ENCODE measurements around the gene ROS1.

The ROS1 gene

DNA sequence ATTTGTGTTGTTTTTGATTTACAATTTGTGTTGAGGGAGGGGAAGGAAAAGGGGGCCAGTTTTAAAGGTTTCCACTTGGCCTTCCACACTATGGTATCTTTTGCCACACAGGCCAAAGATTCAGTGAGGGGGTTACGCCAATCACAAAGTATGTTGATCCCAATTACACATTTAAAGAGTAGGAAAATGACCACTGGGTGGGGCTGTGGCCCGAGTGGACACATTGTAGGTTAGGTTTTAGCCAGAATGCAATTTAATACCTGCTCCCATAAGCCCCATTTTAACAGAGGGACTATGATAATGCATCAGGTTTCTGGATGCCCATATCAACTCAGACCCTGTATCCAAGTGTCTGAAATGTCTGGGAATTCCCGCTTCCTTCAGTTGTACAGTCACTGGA lies 144.8 kb downstream of the ROS1 start:
- TF ChIP-seq GATA3 (IDR thresholded peaks at IDR 0.05; ENCODE audit: low read depth, low read length) = no peak
- no peak for TF ChIP-seq GATA2 (IDR thresholded peaks at IDR 0.05; ENCODE audit: low read depth, low read length)

DNA sequence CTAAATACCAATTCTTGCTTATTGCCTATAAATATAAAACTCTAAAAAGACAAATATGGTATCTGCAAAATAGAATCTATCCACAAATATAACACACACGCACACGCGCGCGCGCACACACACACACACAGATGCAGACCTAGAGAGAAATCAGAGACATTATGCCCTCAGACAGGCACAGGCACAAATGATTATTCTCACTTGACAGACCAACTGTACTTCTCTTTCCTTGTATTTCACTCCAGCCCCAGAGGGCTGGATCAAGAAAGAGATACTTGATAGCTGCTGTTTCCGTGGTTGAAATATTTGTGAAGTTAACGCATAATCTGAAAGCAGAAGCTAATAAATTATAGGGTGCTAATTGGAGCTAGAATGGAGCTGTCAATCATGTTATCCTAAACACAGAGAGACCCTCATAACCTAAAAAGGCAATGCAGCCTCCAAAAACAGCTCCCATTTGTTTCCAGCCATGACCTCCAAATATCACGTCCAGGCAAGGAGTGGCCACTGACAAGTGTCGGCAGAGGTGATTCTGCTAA lies 148.9 kb downstream of the ROS1 start:
- TF ChIP-seq GATA2 (IDR thresholded peaks at IDR 0.05; ENCODE audit: low read depth, low read length) (no peak), GATA3 (IDR thresholded peaks at IDR 0.05; ENCODE audit: low read depth, low read length) (no peak)

DNA sequence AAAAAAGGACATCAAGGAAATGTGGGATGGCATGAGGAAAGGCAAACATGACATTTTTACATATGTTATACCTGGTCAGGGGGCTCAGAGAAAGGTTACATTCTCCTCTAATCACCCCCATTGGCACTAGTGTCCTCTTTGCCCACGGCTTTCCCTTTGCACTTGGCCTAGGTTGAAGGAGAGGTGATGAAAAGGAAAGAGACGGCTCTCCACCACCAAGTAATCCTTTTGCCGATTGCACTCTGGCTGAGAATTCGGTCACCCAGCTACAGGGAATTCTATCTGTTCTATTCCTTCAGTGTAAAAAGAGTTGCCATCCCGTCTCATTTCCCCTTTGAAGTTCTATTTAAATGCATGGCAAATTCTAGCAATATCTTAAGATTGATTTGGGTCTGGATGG lies 150.0 kb downstream of the ROS1 start:
- TF ChIP-seq GATA3 (IDR thresholded peaks at IDR 0.05; ENCODE audit: low read depth, low read length) = no peak
- TF ChIP-seq GATA2 (IDR thresholded peaks at IDR 0.05; ENCODE audit: low read depth, low read length) = no peak

DNA sequence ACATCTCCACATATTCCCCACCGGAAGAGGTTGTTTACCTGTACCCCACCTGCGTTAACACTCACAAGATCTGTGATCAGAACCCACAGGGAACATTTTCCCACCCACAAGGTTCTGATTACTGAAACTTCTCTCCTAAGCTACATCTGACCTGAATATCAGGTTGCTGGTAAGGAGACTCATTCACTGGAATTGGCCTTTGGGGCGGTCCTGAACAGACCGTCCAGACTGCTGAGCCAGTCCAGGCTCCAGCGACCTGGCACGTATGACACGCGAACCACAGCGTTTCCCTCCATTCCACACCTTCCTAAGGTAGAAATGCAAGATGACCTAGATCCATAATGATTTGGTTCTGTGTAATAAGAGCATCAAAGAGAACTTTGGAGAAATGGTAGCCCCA lies 150.5 kb downstream of the ROS1 start:
- TF ChIP-seq GATA2 (IDR thresholded peaks at IDR 0.05; ENCODE audit: low read depth, low read length) = no peak
- no peak for TF ChIP-seq GATA3 (IDR thresholded peaks at IDR 0.05; ENCODE audit: low read depth, low read length)

DNA sequence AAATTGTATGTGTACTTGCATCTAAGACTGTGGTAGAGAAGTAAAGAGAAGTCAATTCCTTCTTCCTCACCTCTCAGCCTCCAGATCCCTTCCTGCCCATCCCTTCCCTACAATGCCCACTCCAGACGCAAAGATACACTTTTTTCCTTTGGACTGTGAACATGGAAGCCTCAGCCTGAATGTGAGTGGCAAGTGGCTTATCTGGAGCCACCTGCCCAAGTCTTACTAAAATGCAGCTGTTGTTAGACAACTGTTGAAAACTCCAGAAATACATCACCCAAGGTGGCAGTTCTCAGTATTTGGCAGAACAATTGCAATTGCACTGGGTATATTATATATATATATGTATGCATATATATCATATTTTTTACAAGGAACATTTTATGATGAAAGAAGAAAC lies 152.9 kb downstream of the ROS1 start:
- TF ChIP-seq GATA3 (IDR thresholded peaks at IDR 0.05; ENCODE audit: low read depth, low read length) (no peak), GATA2 (IDR thresholded peaks at IDR 0.05; ENCODE audit: low read depth, low read length) (no peak)

DNA sequence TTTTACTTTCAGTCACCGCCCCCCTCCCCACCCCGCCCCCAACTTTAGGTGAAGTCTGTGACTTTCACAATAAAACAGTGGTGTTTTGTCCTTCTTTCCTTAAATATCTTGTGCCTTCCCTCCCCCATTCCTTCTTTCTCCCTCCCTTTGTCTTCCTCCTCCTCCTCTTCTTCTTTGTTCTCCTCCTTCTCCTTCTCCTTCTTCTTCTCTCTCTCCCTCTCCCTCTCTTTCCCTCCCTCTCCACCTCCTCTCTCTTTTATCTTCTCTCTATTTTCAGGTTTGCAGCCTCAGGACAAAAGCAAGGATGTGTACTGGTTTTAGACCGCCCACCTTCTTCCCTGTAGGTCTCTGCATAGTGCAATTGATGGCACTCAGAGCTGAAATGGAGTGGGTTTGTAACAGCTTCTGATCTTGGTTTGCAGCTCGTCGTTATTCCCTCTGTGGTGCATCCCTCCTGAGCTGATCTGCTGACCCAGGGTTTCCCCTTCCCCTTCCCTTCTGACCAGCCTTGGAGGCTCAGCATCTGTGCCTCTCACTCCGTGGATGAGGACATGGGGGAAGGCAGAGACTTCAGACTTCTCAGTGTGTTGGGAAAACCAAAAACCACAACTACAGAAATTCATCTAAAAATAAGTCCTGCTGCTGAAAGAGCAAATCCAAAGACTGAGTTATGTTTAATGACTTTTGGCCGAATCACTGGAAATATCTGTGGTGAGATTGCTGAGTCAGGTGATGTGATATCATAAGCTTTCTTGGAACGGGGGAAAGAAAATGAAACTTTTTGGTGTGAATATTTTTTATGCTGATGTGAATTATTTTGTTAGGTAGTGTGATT lies 153.5 kb downstream of the ROS1 start:
- TF ChIP-seq GATA2 (IDR thresholded peaks at IDR 0.05; ENCODE audit: low read depth, low read length) = no peak
- no peak for TF ChIP-seq GATA3 (IDR thresholded peaks at IDR 0.05; ENCODE audit: low read depth, low read length)

DNA sequence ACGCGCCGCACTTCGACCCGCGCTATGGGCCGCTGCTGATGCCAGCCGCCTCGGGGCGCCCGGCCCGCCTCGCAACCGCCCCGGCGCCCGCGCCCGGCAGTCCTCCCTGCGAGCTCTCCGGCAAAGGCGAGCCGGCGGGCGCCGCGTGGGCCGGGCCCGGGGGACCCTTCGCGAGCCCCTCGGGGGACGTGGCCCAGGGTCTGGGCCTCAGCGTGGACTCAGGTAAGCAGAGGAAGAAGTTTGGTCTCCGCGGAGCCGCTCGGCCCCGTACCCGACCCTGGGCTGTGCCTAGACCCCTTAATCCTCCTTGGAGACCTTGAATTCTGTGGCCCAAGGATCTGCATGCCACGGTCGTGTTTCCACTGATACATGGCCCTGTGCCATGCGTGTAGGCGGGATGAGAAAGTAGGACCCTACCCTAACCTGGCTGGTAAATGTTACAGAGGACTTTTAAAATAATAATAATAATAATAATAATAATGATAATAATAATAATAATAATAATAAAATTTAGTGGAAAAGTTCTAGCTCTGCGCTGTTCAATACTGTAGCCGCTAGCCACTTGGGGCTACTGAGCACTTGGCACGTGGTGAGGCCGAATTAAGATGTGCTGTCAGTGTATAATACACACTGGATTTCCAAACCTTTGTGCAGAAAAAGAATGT lies 154.8 kb downstream of the ROS1 start:
- no peak for TF ChIP-seq GATA2 (IDR thresholded peaks at IDR 0.05; ENCODE audit: low read depth, low read length)
- TF ChIP-seq GATA3 (IDR thresholded peaks at IDR 0.05; ENCODE audit: low read depth, low read length) = no peak

DNA sequence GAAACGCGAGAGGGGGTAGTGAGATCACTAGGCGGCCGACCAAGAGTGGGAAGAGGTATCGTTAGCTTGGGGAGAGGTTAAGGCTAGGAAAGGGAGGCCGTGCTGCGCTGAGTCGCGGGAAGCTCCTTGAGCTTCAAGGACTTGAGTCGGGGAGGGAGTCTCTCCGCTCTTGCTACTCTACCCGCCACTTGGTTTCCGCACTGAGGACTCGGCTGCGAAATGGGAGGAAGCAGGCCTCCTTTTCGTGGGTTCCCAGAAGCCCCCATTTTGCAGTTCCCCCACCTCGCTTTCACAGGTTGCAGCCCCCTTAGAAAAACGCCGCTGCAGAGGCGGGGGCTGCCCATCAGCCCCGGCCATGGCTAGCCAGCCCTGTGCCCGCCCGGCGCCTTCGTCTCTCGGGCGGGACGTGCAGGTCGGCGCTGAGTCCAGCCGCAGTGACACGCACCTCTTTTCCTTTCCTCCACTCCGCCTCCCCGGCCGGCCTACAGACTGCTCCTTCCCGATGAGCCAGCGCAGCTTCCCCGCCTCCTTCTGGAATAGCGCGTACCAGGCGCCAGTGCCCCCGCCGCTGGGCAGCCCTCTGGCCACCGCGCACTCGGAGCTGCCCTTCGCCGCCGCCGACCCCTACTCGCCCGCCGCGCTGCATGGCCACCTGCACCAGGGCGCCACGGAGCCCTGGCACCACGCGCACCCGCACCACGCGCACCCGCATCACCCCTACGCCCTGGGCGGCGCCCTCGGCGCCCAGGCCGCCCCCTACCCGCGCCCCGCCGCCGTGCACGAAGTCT lies 155.5 kb downstream of the ROS1 start:
- TF ChIP-seq GATA2 (IDR thresholded peaks at IDR 0.05; ENCODE audit: low read depth, low read length) = no peak
- TF ChIP-seq GATA3 (IDR thresholded peaks at IDR 0.05; ENCODE audit: low read depth, low read length) = no peak

DNA sequence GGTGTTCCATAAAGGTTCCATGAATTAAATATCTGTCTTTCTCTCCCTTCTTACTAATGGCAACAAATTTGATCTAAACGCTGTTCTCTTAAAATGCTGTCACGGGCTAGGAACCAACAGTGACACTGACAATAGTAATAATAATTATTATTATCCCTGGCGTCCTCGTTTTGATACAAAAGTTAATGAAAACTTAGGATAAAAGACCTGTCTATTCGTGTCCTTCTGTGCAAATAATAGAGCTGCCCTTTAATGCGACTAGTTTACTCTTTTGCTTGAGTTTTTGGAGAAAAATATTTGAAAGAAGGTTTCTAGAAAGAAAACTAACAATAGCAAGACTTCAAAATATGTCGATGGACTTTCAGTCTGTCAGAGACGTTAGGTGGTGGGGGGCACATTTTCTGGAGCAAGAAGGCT lies 156.1 kb downstream of the ROS1 start:
- TF ChIP-seq GATA3 (IDR thresholded peaks at IDR 0.05; ENCODE audit: low read depth, low read length) (no peak), GATA2 (IDR thresholded peaks at IDR 0.05; ENCODE audit: low read depth, low read length) (no peak)

DNA sequence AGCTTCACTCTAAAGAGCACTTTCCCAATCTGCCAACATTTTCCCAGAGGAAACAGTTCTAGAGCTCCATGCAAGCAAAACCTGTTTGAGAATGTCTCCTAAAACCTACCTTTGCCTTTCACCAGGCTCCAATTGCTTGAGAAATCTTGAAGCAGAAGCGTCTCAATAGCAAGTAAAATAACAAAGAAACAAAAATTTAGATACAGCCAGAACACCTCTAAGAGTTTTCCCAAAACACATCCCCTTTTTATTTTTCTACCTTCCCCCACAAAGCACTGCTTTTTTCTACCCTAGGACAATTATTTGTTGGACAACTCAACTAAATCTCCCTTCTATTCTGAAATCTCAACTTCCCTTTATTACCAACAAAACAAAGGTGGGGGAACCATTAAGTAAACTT lies 156.8 kb downstream of the ROS1 start:
- TF ChIP-seq GATA2 (IDR thresholded peaks at IDR 0.05; ENCODE audit: low read depth, low read length) (no peak), GATA3 (IDR thresholded peaks at IDR 0.05; ENCODE audit: low read depth, low read length) (no peak)

DNA sequence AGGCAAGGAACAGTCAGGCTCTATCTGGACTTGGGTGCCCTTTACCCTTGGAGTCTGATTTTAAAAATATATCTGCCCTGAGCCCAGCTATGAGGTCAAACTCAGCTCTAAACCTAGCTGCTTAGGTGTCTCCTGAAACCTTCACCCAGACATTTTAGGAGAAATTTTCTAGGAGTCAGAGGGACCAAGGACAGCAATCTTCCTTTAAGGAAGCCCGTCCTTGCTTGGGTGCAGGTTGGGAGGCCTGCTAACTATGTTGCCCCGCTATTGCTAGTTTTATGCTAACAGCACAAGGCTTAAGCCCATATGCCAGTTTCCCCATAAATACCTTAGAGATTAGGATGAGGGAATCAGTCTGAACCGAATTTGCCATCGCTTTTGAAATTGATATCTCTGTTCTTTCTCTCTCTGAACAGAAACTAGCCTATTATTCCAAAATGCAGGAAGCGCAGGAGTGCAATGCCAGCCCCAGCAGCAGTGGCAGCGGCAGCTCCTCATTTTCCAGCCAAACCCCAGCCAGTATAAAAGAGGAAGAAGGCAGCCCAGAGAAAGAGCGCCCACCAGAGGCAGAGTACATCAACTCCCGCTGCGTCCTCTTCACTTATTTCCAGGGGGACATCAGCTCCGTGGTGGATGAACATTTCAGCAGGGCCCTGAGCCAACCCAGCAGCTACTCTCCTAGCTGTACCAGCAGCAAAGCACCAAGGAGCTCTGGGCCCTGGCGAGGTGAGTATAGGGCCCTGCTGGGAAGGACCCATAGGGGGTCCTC lies 157.8 kb downstream of the ROS1 start:
- TF ChIP-seq GATA3 (IDR thresholded peaks at IDR 0.05; ENCODE audit: low read depth, low read length) = no peak
- TF ChIP-seq GATA2 (IDR thresholded peaks at IDR 0.05; ENCODE audit: low read depth, low read length) = no peak

DNA sequence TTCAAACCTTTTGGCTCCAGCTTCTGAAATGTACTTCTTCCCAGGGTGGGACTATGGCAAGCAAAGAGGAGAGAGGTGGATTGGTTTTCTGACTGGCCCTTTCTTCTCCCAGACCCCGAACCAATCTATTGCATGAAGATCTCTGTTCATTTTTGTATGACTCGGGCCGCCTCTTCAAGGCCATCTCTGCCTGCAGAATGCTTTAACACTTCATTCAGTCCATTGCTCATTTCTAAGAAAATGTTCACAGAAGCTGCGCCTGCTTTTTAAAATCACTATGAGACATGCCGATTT lies 158.7 kb downstream of the ROS1 start:
- TF ChIP-seq GATA2 (IDR thresholded peaks at IDR 0.05; ENCODE audit: low read depth, low read length) (no peak), GATA3 (IDR thresholded peaks at IDR 0.05; ENCODE audit: low read depth, low read length) (no peak)

DNA sequence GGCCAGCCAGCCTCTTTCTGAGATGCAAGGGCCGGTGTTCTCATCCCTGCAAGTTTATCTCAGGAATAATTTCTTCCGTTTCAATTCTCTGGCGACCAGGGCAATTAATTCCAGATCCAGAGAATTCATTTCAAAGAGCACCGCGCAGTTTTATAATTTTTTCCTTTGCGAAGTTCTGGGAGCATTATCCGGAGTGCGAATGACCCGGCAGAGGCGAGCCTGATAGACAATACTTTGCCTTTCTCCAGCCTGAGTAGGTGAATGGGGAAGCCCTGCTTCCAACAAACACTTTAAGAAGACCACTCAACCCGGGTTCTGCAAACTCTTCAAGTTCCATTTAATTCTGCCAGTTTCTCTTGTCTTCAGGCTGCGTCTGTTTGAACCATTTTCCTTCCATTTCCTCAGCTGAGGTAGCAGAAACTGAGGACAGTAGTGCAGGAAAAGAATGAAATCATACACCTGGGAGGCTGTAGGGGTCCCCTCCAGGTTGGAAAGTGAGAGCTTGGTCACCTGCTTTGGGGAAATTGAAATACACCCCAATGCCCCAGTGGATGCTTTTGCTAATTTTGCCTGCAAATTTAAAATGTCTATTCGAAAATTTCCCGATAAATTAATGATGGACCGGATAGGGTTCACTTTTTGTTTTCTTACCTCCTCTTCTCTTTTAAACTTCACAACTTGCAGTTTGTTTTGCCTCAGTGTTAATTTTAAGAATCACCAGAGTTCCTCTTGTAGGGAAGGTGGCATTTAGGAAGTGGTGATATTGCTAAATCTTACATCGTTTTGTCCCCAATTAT lies 159.3 kb downstream of the ROS1 start:
- TF ChIP-seq GATA3 (IDR thresholded peaks at IDR 0.05; ENCODE audit: low read depth, low read length) (no peak), GATA2 (IDR thresholded peaks at IDR 0.05; ENCODE audit: low read depth, low read length) (no peak)

Measured in SH-SY5Y (cell line).